Measurements from ENCODE around the gene S1PR4.

S1PR4 gene, protein sequence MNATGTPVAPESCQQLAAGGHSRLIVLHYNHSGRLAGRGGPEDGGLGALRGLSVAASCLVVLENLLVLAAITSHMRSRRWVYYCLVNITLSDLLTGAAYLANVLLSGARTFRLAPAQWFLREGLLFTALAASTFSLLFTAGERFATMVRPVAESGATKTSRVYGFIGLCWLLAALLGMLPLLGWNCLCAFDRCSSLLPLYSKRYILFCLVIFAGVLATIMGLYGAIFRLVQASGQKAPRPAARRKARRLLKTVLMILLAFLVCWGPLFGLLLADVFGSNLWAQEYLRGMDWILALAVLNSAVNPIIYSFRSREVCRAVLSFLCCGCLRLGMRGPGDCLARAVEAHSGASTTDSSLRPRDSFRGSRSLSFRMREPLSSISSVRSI

DNA sequence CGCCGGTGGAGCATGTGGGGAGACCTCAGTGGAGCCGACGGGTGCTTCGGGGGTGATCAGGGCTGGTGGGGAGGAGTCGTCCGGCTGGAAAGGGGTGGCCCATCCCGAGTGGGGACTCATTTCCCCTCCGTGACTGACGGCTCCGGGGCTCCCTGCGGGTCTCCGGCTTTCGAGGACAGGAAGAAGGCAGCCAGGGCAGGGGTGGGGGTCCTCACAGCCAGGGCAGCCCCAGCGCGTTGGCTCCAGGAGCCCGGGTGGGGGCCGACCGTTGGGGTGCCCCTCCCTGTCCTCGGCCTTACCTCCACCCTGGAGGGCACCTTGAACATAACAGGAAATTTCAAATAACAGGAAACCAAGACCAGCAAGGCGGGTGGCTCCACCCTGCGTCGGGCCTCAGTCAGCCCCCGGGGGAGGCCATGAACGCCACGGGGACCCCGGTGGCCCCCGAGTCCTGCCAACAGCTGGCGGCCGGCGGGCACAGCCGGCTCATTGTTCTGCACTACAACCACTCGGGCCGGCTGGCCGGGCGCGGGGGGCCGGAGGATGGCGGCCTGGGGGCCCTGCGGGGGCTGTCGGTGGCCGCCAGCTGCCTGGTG, at the start of gene S1PR4:
TSS of gene S1PR4 (plus strand) at position 393 of the 596 bp plus-strand sequence. CDS start at position 417, 24 bp downstream.
- DNase-seq (ENCODE audit: low spot score) (no peak), FAIRE-seq (no peak)

DNA sequence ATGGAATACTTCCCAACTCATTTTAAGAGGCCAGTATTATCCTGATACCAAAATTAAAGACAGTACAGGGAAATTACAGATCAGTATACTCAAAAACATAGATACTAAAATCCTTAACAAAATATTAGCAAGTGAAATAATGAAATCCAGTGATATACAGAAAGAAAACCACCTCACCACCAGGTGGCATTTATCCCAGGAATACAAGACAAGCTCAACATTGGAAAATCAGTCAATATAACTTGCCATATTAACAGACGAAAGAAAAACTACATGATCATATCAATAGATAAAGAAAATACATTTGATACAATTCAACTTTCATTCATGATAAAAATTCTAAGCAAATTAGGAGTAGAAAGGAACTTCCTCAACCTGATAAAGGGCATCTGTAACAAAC, 49.5 kb upstream of the S1PR4 start:
- DNase-seq (ENCODE audit: low spot score) (no peak), FAIRE-seq (no peak)

DNA sequence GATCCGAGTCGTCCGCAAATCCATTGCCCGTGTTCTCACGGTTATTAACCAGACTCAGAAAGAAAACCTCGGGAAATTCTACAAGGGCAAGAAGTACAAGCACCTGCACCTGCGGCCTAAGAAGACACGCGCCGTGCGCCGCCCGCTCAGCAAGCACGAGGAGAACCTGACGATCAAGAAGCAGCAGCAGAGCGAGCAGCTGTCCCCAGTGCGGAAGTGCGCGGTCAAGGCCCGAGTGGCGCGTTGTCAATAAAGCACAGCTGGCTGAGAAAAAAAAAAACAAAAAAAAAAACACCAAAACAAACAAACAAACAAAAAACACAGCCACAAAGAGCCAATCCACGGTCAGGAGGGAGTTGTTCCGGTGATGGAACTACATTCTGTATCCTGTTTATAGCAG, 47.4 kb upstream of the S1PR4 start:
- FAIRE-seq: no peak
- no peak for DNase-seq (ENCODE audit: low spot score)

DNA sequence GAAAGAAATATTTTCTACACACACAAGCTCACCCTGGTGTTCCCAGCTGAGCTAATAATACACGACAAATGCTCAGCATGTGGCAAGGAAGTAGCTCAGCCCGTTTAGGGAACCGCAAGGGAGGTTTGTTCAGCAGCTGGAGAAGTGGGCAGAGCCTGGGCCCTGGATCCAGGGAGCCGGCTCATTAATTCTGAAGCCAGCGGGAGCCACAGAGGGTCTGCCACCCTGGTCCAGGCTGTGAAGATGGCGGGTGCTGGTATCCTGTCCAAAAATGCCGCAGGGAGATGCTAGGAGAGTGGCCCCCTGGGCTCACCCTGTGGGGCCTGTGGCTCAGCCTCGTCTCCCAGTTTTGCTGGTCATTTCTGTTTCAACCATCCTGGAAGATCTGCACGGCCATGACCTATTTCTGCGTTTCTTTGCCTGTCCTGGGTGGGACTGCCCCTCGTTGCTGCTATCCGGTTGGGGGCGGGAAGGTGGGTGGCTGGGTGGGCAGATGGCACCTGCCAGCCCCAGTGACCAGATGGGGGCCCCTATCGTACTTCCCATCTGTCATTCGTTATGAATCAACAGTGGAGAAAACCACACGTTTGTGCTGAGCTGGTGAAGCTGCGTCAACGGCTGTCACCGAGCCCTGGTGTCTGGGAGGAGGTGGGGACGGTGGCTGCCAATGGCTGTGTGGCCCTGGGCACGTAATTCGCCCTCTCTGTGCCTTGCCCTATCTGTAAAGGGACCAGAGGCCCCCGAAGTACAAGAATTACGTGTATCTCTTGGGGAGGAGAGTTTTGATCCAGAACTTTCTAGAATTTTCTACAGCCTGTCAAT, 45.4 kb upstream of the S1PR4 start:
- DNase-seq (ENCODE audit: low spot score) (no peak), FAIRE-seq (no peak)

DNA sequence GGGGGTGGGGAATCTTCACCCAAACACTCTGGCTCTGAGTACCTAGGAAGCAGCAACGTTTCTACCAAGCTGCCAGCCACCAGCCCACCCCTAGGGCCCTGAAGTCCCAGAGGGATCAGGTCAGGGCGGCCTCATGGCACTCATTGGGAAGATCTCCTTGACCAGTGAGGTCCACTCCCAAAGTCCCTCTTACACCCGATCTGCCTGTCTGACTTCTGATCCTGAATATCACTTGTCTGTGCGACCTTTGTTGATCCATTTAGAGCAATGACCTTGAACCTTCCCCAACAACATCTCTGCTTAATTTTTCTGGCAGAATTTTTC, 44.8 kb upstream of the S1PR4 start:
- no peak for FAIRE-seq
- DNase-seq (ENCODE audit: low spot score): no peak

DNA sequence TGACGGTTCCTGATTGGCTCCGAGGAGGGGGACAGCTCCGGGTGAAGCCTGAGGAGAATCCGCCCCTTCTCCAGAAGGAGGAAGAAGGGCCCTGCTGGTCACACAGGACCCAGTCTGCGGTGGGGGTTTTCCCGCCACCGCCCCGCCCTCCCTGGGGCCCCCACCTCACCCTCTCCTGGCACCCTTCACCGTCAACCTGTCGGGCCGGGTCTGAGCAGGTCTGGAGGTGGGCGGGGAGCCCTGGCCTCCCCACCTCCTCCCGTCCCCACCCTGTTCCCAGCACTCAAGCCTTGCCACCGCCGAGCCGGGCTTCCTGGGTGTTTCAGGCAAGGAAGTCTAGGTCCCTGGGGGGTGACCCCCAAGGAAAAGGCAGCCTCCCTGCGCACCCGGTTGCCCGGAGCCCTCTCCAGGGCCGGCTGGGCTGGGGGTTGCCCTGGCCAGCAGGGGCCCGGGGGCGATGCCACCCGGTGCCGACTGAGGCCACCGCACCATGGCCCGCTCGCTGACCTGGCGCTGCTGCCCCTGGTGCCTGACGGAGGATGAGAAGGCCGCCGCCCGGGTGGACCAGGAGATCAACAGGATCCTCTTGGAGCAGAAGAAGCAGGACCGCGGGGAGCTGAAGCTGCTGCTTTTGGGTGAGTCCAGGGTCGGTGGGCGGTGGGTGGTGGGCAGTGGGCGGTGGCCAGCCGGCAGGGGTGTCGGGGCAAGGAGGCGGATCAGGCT, 42.4 kb upstream of the S1PR4 start, which contains the start of gene GNA15:
TSS of gene GNA15 (plus strand) at position 73 of the 723 bp plus-strand sequence. CDS start at position 491, 418 bp downstream.
- DNase-seq (ENCODE audit: low spot score): no peak
- no peak for FAIRE-seq

DNA sequence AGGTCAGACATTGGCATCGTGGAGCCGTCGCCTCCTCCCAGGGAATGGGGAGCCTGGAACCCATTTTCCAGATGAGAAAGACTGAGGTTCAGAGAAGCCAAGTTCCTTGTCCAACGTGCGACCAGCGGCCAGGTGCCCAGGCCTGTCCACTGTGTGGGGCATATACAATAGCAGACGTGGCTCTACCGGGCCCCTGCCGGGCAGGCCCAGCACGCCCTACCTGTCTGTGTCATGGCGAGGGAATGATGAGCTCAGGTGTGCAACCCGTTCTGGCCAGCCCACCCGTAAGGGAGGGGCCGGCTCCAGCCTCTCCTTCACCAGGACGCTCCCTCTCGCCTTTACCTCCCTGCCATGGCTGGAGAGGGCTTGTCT, 41.9 kb upstream of the S1PR4 start:
- no peak for FAIRE-seq

DNA sequence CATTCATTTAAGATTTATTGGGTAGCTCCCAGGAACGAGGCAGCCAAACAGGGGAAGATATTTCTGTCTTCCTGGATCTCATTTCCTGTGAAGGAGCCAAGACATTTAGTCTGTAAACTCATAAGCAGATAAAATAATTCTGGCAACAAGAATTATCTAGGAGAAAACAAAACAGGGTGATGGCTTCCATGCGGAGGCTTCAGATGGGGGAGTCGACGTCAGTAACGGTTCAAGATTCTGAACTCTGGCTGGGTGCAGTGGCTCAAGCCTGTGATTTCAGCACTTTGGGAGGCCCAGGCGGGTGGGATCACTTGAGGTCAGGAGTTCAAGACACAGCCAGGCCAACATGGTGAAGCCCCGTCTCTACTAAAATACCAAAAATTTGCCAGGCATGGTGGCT, 41.5 kb upstream of the S1PR4 start:
- DNase-seq (ENCODE audit: low spot score): no peak
- no peak for FAIRE-seq

More for the DNA sequence above, 41.9 kb upstream of the S1PR4 start:
- DNase-seq (ENCODE audit: low spot score): no peak

DNA sequence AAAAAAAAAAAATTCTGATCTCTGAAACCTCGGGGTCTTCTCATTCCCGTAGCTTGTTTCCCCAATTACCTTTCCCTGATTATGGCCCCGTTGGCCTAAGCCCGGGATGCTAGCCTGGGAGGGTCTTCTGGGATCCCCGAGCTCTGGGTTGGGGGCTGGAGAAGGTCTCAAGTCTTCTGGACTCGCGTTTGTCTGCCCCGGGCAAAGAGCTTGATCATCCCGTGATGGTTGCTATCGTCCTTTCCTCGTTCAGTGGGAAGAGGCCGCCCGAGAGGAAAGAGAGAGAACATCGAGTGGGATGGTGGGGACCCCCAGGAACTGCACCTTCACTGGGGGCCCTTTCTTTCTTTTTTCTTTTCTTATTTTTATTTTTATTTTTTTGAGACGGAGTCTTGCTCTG, 40.3 kb upstream of the S1PR4 start:
- no peak for FAIRE-seq

DNA sequence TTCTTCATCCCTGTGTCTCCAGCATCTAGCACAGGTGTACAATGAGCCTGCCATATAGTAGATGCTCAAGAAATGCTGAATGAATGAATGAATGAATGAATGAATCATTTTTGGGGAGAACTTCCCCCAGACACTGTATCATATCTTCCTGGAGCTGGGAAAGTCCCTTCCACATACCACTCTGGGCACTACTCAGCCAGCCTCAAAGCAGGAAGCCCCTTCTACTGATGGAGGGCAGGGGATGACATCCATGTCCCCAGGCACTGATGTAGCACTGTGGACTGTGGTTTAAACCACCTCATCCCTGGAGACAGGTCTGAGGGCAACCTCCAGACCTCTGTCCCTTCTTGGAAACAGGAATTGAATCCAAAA, 37.9 kb upstream of the S1PR4 start:
- DNase-seq (ENCODE audit: low spot score): no peak
- no peak for FAIRE-seq

More for the DNA sequence above, 40.3 kb upstream of the S1PR4 start:
- DNase-seq (ENCODE audit: low spot score): no peak

DNA sequence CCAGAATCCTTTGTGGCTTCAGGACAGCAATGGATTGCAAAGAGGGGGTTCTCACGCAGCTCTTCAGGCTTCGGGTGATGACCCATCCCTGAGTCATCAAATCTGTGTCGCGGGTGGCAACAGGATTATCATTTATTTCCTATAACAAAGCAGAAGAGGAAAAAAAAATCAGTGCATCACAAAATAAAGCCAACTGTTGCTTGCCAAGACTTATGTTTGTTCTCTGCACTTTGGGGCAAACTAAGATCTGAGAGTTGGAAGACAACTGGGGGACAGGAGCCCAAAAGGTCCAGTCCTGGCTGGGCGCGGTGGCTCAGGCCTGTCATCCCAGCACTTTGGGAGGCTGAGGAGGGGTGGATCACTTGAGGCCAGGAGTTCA, 36.3 kb upstream of the S1PR4 start:
- FAIRE-seq: no peak
- DNase-seq (ENCODE audit: low spot score): peak; percentile 59

DNA sequence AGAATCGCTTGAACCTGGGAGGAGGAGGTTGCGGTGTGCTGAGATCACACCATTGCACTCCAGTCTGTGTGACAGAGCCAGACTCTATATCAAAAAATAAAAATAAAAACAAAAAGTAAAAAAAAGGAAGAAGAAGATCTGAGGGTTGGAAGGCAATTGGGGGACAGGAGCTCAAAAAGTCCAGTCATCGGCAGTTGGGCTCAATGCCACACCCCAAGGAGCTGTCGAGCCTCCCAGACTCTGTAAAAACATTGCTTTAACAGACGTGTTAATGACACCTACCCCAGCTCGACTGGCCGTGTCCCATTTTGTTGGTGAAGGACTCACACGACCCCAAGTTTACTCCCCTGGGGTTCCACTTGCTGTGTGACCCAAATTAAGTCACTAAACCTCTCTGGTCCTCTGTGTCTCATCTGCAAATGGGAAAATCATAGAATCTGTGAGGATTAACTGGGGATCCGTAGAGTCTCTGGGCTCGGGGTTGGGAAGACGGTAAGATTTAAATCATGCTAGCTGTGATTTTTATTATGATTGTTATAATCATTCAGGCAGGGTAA, 35.7 kb upstream of the S1PR4 start:
- FAIRE-seq (no peak), DNase-seq (ENCODE audit: low spot score) (no peak)

DNA sequence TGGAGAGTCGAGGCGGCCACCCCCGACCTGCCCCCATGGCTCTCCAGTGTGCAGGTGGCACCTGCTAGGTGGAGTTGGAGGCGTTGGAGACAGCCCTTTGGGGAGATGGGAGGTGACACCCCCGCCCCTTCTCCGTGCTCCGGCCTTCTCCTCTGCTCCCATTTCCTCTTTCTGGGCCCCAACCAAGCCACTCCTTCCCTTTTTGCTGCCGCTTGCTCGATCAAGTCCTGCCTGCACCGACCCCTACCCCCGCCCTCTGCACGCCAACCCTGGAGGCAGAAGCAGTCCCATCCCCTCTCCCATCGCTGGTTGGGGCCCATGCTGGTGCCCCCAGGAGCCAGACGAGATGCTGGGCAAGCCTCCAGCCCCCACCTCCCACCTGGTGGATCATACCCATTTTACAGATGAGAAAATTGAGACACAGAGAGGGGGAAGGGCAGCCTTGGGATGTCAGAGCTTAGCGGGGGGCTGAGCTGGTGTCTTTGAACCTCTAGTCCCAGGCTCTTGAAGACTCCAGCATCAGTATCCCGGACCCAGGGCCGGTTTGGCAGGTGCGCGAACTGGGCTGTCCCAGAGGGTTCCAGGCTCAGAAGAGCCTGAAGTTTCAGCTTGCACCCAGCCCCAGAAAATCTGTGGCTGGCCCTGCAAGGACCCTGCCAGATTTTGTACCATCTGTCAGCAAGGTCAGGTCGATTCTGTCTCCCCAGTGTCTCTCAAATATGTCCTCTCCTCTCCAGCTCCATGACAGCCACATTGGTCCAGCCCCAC, 32.5 kb upstream of the S1PR4 start:
- FAIRE-seq: no peak
- no peak for DNase-seq (ENCODE audit: low spot score)

DNA sequence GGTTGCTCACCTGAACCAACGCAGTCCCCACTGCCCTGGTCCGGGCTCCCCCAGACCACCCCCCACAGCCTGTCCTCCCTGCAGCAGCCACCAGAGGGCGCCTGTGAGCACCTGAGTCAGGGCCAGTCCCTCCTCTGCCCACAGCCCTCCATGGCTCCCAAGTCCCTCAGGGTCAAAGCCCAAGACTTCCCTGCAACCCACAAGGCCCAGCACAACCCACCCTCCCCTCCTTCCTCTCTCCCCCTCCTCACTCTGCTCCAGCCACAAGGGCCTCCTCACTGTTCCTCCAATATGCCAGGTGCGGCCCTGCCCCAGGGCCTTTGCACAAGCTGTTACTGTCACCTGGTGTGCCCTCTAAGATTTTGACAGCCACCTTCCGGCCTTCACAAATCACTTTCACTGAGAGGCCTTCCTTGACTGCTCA, 31.9 kb upstream of the S1PR4 start:
- no peak for FAIRE-seq
- no peak for DNase-seq (ENCODE audit: low spot score)

DNA sequence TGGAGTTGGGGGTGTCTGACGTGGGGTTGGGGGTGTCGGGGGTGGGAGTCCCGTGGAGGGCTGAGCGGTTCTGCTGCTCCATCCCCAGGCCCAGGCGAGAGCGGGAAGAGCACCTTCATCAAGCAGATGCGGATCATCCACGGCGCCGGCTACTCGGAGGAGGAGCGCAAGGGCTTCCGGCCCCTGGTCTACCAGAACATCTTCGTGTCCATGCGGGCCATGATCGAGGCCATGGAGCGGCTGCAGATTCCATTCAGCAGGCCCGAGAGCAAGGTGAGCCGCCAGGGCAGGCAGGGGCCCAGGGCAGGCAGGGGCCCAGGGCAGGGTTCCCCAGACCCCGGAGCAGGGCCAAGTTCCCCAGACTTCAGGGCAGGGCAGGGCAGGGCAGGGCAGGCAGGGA, 30.1 kb upstream of the S1PR4 start:
- FAIRE-seq (no peak), DNase-seq (ENCODE audit: low spot score) (no peak)

DNA sequence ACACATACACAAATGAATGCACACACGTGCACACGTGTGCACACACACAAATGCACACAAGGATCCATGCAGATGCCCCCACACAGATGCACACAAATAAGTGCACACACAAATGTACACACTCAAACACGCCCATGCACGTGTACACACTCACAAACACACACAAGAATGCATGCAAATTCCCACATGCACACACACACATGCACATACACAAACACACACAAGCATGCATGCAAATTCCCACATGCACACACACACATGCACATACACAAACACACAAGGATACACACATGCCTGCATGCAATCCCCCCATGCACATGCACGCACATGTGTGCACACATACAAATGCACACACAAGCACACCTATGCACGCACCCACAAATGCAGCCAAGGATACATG, 29.5 kb upstream of the S1PR4 start:
- FAIRE-seq (peak; percentile 82), DNase-seq (ENCODE audit: low spot score) (no peak)

DNA sequence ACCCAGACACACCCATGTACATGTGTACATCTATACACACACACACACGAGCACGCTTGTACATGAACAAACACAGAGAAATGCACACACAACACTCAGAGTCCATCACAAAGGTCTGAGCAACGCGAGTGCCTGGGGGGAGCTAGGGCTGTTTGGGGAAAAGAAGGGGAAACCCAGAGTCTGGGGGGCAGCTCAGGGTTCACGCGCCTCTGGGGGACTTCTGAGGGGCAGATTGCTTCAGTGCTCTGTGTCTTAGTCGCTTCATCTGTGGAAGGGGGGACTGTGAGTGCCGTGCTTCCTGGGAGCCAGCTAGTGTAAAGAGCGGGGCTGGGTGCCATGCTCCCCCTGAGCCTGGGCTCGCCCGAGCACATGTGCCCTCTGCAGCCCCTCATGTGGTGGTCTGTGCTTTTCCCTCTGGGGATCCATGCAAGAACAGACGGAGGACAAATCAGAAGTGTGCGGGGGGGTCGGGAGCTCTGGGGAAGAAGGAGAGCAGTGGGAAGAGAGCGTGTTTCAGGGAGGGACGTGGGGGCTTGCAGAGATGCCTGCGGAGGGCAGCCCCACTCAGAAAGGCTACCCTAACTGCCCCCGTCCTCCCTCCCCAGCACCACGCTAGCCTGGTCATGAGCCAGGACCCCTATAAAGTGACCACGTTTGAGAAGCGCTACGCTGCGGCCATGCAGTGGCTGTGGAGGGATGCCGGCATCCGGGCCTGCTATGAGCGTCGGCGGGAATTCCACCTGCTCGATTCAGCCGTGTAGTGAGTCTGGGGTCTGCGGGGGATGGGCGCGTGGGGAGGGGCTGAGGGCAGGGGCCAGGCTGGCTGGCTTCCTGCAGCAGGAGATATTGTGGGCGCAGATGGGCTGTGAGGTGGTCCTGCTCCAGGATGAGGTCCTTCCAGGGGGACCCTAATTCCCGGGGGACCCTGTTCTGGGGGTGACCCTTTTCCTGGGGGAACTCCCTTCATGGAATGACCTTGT, 28.8 kb upstream of the S1PR4 start:
- FAIRE-seq (no peak), DNase-seq (ENCODE audit: low spot score) (no peak)

DNA sequence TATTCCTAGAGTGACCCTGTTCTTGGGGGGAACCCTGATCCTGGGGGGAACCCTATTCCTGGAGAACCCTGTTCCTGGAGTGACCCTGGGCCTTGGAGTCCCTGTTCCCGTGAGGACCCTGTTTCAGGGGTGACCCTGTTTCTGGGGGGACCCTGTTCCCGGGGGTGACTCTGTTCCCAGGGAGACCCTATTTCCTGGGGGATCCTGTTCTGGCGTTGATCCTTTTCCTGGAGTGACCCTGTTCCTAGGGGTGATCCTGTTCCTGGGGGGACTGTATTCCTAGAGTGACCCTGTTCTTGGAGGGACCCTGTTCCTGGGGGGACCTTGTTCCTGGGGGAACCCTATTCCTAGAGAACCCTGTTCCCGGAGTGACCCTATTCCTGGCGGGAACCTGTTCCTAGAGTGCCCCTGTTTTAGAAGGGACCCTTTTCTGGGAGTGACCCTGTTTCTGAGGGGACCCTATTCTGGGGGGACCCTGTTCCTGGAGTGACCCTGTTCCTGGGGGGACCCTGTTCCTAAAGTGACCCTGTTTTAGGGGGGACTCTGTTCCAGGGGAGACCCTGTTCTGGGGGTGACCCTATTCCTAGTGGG, 27.7 kb upstream of the S1PR4 start:
- FAIRE-seq (no peak), DNase-seq (ENCODE audit: low spot score) (no peak)
